Smooth muscle cell (in vitro differentiated cells): ENCODE measurements around the gene SFI1. TPM values are rescaled to one million over a fixed set of nuclear protein-coding genes. Genes with fewer than 3 reads are reported as not detected.

Source experiments
- DNase-seq: peaks from one replicate; lab custom pipeline; 2025; ENCODE audit not compliant: unreplicated experiment; lab: John Stamatoyannopoulos, UW
- H2AFZ ChIP-seq: fragments of 200-600 bp; sonication (generic); 2 replicates; pipeline ENCODE4 v1.6.0; 2016; ENCODE audit warnings: antibody characterized with exemption, low read depth, mild to moderate bottlenecking
- H3F3A ChIP-seq: fragments of 200-600 bp; sonication (generic); 2 replicates; pipeline ENCODE4 v1.6.0; 2017; ENCODE audit warnings: antibody characterized with exemption, low read depth
- H3K27ac ChIP-seq: fragments of 200-600 bp; sonication (generic); 2 replicates; pipeline ENCODE4 v1.5.1; 2016; ENCODE audit warnings: low read depth, mild to moderate bottlenecking
- H3K27me3 ChIP-seq: fragments of 200-600 bp; sonication (generic); 2 replicates; pipeline ENCODE4 v1.6.1; 2016; ENCODE audit warnings: low read depth, mild to moderate bottlenecking
- H3K36me3 ChIP-seq: fragments of 200-600 bp; sonication (generic); 2 replicates; pipeline ENCODE4 v1.5.1; 2016; ENCODE audit warnings: low read depth
- H3K4me1 ChIP-seq: fragments of 200-600 bp; sonication (generic); 2 replicates; pipeline ENCODE4 v1.5.1; 2016; ENCODE audit warnings: low read depth
- H3K4me2 ChIP-seq: fragments of 200-600 bp; sonication (generic); 2 replicates; pipeline ENCODE4 v1.6.0; 2016; ENCODE audit warnings: mild to moderate bottlenecking
- H3K4me3 ChIP-seq: fragments of 200-600 bp; sonication (generic); 2 replicates; pipeline ENCODE4 v1.5.1; 2016; ENCODE audit warnings: mild to moderate bottlenecking
- H3K79me2 ChIP-seq: fragments of 200-600 bp; sonication (generic); 2 replicates; pipeline ENCODE4 v1.6.0; 2016; ENCODE audit warnings: low read depth, mild to moderate bottlenecking
- H3K9ac ChIP-seq: fragments of 200-600 bp; sonication (generic); 2 replicates; pipeline ENCODE4 v1.6.0; 2016; ENCODE audit warnings: low read depth
- H3K9me3 ChIP-seq: fragments of 200-600 bp; sonication (generic); replicated peaks from 2 replicates; pipeline ENCODE4 v1.5.1; 2016; ENCODE audit warnings: low read depth
- H4K20me1 ChIP-seq: fragments of 200-600 bp; sonication (generic); 2 replicates; pipeline ENCODE4 v1.6.0; 2016; ENCODE audit warnings: low read depth
- CTCF ChIP-seq: fragments of 200-600 bp; sonication (generic); IDR thresholded peaks from 2 replicates; pipeline ENCODE4 v1.5.1; 2017; ENCODE audit warnings: borderline replicate concordance, mild to moderate bottlenecking, antibody characterized with exemption; ENCODE audit not compliant: insufficient read depth, poor library complexity, severe bottlenecking
- WGBS: methylation state at CpG from one replicate; pipeline ENCODE4 v1.1.7; 2016; ENCODE audit warnings: low lambda C conversion rate; 5-methylcytosine and 5-hydroxymethylcytosine counted together
- microRNA-seq: library from miRNA; unstranded; fragments of <30 nt; microRNA quantifications from one replicate; pipeline ENCODE4, GENCODE V29; 2016; ENCODE audit warnings: borderline number of aligned reads
- polyA plus RNA-seq: library from polyadenylated mRNA; unstranded; fragments of >200 nt; fragmentation: Nextera tagmentation; extraction: Ambion mirVana; gene quantifications from 2 replicates; pipeline ENCODE4 v1.2.1, GENCODE V29; 2016
- small RNA-seq: library from RNA; depleted of rRNA; stranded (forward); fragments of <200 nt; gene quantifications from one replicate; pipeline ENCODE3, GENCODE V24; 2014
- total RNA-seq: library from RNA; depleted of rRNA; stranded (reverse); fragments of >200 nt; gene quantifications from 2 replicates; pipeline ENCODE4 v1.2.3, GENCODE V29; 2014

Gene SFI1
- total and polyA plus RNA-seq, 2 experiments from 2014 or later: 8.7 to 26.9 TPM

DNA sequence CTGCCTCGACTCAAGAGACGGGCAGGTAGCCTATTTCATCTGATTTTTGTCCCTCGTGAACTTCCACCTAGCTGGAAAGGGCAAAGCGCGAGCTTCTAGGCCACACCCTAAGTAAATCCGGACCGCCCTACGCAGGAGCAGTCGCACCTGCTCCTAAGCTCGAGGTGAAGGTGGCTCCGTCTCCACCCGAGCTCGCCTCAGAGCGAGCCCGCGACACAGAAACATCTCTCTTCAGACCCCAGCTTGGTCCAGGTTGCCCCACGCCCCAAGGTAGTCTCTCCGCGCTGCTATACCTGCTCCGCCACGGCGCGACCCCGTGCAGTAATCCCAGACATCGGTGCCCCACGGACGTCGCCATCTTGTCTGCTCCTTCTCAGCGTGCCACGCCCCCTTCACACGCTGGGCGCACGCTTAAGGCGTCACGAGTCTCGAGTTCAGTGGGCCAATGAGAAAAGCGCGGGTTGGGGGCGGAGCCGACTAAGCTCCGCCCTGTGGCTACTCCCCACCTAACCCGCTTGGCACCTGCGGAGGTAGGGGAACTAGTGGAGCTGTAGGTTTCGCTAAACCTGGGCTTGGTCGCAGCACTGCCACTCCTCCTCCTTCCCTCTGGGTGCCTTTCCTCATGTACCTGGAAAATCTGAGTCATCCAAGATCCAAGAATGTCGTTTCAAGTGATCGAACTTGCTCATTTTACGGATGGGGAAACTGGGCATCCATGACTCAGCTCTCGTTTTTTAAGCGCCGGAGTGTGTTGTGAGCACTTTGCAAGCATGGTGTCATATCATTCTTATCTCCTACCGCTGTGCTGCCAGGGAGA lies 165.7 kb downstream of the SFI1 start, which contains the start of gene PISD:
TSS of gene PISD (minus strand) at position 365 of the 817 bp plus-strand sequence. CDS start at position 358, 7 bp downstream.
- peak within 1 kb of the TSS; percentile 94 for H3K4me2 ChIP-seq
- peak within 1 kb of the TSS; percentile 91 for H3K9ac ChIP-seq
- peak; percentile 74 for DNase-seq
- no peaks in the 10 kb centered on the region for H3K36me3 ChIP-seq
- H4K20me1 ChIP-seq: peaks cover 8% of the 10 kb centered on the region
- H3K9me3 ChIP-seq: no peaks in the 10 kb centered on the region
- peak within 1 kb of the TSS; percentile 83 for H2AFZ ChIP-seq
- peak within 1 kb of the TSS; percentile 87 for H3K27ac ChIP-seq
- H3F3A ChIP-seq: no peaks in the 10 kb centered on the region
- H3K4me3 ChIP-seq: peak within 1 kb of the TSS; percentile 87
- H3K4me1 ChIP-seq: peaks cover 6% of the 10 kb centered on the region
- TF ChIP-seq CTCF: no peak
- H3K27me3 ChIP-seq: no peaks in the 10 kb centered on the region
- WGBS: 3% methylated on average over 52 of the region's 52 CpGs
- peaks cover 45% of the 10 kb centered on the region for H3K79me2 ChIP-seq

DNA sequence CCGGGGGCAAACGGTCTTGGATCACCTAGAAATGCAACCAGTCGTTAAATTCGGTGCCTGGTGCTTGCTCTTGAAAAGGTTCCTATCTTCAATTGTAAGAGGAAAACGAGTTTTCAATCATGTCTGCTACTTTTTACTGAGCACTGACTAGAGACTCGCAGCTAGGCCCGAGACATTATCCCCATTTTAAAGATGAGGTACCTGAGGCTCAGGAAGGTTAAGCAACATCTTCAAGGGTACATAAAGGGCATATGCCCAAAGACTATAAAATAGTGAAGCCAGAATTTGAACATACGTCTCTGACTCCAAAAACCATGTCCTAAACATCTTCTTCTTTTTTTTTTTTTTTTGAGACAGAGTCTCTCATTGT lies 166.3 kb downstream of the SFI1 start:
- no peaks in the 10 kb centered on the region for H3K9me3 ChIP-seq
- peak overlapping the region; percentile 83 for H2AFZ ChIP-seq
- no peak for DNase-seq
- 72% methylated on average over 8 of the region's 8 CpGs for WGBS
- H3K4me2 ChIP-seq: peak overlapping the region; percentile 94
- no peak for TF ChIP-seq CTCF
- no peaks in the 10 kb centered on the region for H3K36me3 ChIP-seq
- H3K4me1 ChIP-seq: peaks cover 6% of the 10 kb centered on the region
- peak overlapping the region; percentile 87 for H3K27ac ChIP-seq
- peak overlapping the region; percentile 87 for H3K4me3 ChIP-seq
- peaks cover 5% of the 10 kb centered on the region for H4K20me1 ChIP-seq
- peaks cover 40% of the 10 kb centered on the region for H3K79me2 ChIP-seq
- H3F3A ChIP-seq: no peaks in the 10 kb centered on the region
- H3K27me3 ChIP-seq: no peaks in the 10 kb centered on the region
- H3K9ac ChIP-seq: peak overlapping the region; percentile 91

Small RNA genes within 50 kb of the gene (microRNA-seq; reads per million reads assigned to microRNA genes)
- gene MIR7109: 3.5 reads per million

Small RNA genes within 50 kb of the gene (small RNA-seq; reads per million reads assigned to genes)
- gene AL096701.2 (not detected), gene RNU6-28P (not detected)

Other genes starting within 250 kb of the SFI1 start
- 12.6 and 16.9 TPM in 2 replicates for gene PIK3IP1, start 204.0 kb upstream of the SFI1 start, total RNA-seq
- gene PIK3IP1, start 204.0 kb upstream of the SFI1 start, polyA plus RNA-seq: 20.2 and 26.3 TPM in 2 replicates
- 12.9 and 14.3 TPM in 2 replicates for gene PATZ1, start 150.2 kb upstream of the SFI1 start, total RNA-seq
- gene PATZ1, start 150.2 kb upstream of the SFI1 start, polyA plus RNA-seq: 11.9 and 22.1 TPM in 2 replicates
- 59.5 and 78.4 TPM in 2 replicates for gene DRG1, start 96.9 kb upstream of the SFI1 start, total RNA-seq
- gene DRG1, start 96.9 kb upstream of the SFI1 start, polyA plus RNA-seq: 64.3 and 69.2 TPM in 2 replicates
- gene EIF4ENIF1, start 6.7 kb upstream of the SFI1 start, total RNA-seq: 9.1 and 11.6 TPM in 2 replicates
- gene EIF4ENIF1, start 6.7 kb upstream of the SFI1 start, polyA plus RNA-seq: 15.5 and 17.2 TPM in 2 replicates
- 15.3 and 21.1 TPM in 2 replicates for gene PISD, start 165.7 kb downstream of the SFI1 start, total RNA-seq
- 31.6 and 33.1 TPM in 2 replicates for gene PISD, start 165.7 kb downstream of the SFI1 start, polyA plus RNA-seq